Measurements from ENCODE around the gene GNAZ. TPM values are rescaled to one million over a fixed set of nuclear protein-coding genes. Genes with fewer than 3 reads are reported as not detected.

Gene GNAZ
- total RNA-seq, 1 experiment from 2014 or later = 1.2 TPM

- no TSS peak for BruUV-seq (replicated peaks)
- no peaks in the 10 kb centered on the region for H3K27me3 ChIP-seq (ENCODE audit: insufficient read depth, low read depth)
- H3F3A ChIP-seq (ENCODE audit: insufficient read depth, low read depth) = no peaks in the 10 kb centered on the region; the same call in 1 of the 2 replicates
- no peak overlapping the region for H3K4me3 ChIP-seq
- no peaks in the 10 kb centered on the region for H3K79me2 ChIP-seq (ENCODE audit: low read depth)
- peaks cover 20% of the 10 kb centered on the region; the same call in 1 of the 2 replicates for H3K4me1 ChIP-seq (replicated peaks; ENCODE audit: insufficient read depth)
- no peak for DNase-seq
- intact Hi-C loops (cut with micrococcal nuclease; ENCODE audit: unreplicated experiment) = no loop called here
- TF ChIP-seq, protein P1, sequence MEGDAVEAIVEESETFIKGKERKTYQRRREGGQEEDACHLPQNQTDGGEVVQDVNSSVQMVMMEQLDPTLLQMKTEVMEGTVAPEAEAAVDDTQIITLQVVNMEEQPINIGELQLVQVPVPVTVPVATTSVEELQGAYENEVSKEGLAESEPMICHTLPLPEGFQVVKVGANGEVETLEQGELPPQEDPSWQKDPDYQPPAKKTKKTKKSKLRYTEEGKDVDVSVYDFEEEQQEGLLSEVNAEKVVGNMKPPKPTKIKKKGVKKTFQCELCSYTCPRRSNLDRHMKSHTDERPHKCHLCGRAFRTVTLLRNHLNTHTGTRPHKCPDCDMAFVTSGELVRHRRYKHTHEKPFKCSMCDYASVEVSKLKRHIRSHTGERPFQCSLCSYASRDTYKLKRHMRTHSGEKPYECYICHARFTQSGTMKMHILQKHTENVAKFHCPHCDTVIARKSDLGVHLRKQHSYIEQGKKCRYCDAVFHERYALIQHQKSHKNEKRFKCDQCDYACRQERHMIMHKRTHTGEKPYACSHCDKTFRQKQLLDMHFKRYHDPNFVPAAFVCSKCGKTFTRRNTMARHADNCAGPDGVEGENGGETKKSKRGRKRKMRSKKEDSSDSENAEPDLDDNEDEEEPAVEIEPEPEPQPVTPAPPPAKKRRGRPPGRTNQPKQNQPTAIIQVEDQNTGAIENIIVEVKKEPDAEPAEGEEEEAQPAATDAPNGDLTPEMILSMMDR (conservative IDR thresholded peaks at IDR 0.05) = no peak
- no peak for TF ChIP-seq EZH2 (IDR thresholded peaks at IDR 0.05; ENCODE audit: low read depth)
- no peak overlapping the region for H3K27ac ChIP-seq
- H4K20me1 ChIP-seq (ENCODE audit: insufficient read depth) = no peaks in the 10 kb centered on the region
- no peak overlapping the region for H2AFZ ChIP-seq
- H3K4me2 ChIP-seq = no peak overlapping the region
- CTCF ChIA-PET = no interaction called here
- H3K9me2 ChIP-seq (ENCODE audit: insufficient read depth) = no peaks in the 10 kb centered on the region
- POLR2A ChIA-PET (ENCODE audit: unreplicated experiment) = no interaction called here
- no peaks in the 10 kb centered on the region for H3K36me3 ChIP-seq (ENCODE audit: low read depth)
- H3K9me3 ChIP-seq (ENCODE audit: insufficient read depth, low read depth) = no peaks in the 10 kb centered on the region
Observed at GRCh38 chr22:23155831-23156230, 85.5 kb downstream of the GNAZ start.

DNA sequence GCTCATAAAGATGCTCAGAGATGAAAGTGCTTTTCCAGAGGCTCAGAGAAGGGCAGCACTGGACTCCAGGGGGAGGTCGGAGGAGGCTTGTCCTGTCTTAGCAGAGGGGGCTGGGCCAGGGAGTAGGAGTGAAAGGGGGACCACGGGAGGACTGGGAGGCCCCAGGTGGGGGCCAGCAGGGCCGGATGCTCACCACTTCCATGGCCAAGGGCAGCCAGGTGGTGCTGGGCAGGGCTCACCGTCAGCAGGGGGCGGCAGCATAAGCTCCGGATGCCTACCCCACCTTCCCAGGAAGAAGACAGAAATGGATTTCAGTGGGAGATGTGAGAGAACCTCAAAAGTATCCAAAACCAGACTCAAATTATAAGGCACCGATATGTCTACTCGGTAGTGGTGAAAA lies 86.0 kb downstream of the GNAZ start:
- intact Hi-C loops (cut with micrococcal nuclease; ENCODE audit: unreplicated experiment) = no loop called here
- H3K79me2 ChIP-seq (ENCODE audit: low read depth) = no peaks in the 10 kb centered on the region
- no peaks in the 10 kb centered on the region for H3K9me2 ChIP-seq (ENCODE audit: insufficient read depth)
- no peaks in the 10 kb centered on the region for H3K27me3 ChIP-seq (ENCODE audit: insufficient read depth, low read depth)
- H4K20me1 ChIP-seq (ENCODE audit: insufficient read depth) = no peaks in the 10 kb centered on the region
- H3F3A ChIP-seq (ENCODE audit: insufficient read depth, low read depth) = no peaks in the 10 kb centered on the region; the same call in 1 of the 2 replicates
- ChIA-PET POLR2A (ENCODE audit: unreplicated experiment) (no interaction called here), CTCF (no interaction called here)
- no peak overlapping the region for H3K4me2 ChIP-seq
- no peak overlapping the region for H3K4me3 ChIP-seq
- no peaks in the 10 kb centered on the region for H3K36me3 ChIP-seq (ENCODE audit: low read depth)
- BruUV-seq (replicated peaks) = no TSS peak
- no peak for DNase-seq
- H3K27ac ChIP-seq = no peak overlapping the region
- TF ChIP-seq, protein P1 (conservative IDR thresholded peaks at IDR 0.05) = no peak
- no peak for TF ChIP-seq EZH2 (IDR thresholded peaks at IDR 0.05; ENCODE audit: low read depth)
- peaks cover 20% of the 10 kb centered on the region; the same call in 1 of the 2 replicates for H3K4me1 ChIP-seq (replicated peaks; ENCODE audit: insufficient read depth)
- no peaks in the 10 kb centered on the region for H3K9me3 ChIP-seq (ENCODE audit: insufficient read depth, low read depth)
- no peak overlapping the region for H2AFZ ChIP-seq

- H3K4me1 ChIP-seq (replicated peaks; ENCODE audit: insufficient read depth) = peaks cover 11% of the 10 kb centered on the region; the same call in 1 of the 2 replicates
- H3K27ac ChIP-seq = no peak overlapping the region
- no peaks in the 10 kb centered on the region for H3K9me3 ChIP-seq (ENCODE audit: insufficient read depth, low read depth)
- H4K20me1 ChIP-seq (ENCODE audit: insufficient read depth) = no peaks in the 10 kb centered on the region
- H3K4me2 ChIP-seq = peak overlapping the region; percentile 75
- ChIA-PET POLR2A (ENCODE audit: unreplicated experiment) (no interaction called here), CTCF (interaction anchor here (0.8 to 1.0 kb wide), 2 partner anchors 13 to 124 kb away, joined by 3 to 10 read pairs; partner anchors contain the start of gene RAB36)
- no peak overlapping the region for H3K4me3 ChIP-seq
- H3K9me2 ChIP-seq (ENCODE audit: insufficient read depth) = no peaks in the 10 kb centered on the region
- no TSS peak for BruUV-seq (replicated peaks)
- intact Hi-C loops (cut with micrococcal nuclease; ENCODE audit: unreplicated experiment) = no loop called here
- H3K36me3 ChIP-seq (ENCODE audit: low read depth) = no peaks in the 10 kb centered on the region
- DNase-seq = no peak
- H3K27me3 ChIP-seq (ENCODE audit: insufficient read depth, low read depth) = no peaks in the 10 kb centered on the region
- no peaks in the 10 kb centered on the region; the same call in 1 of the 2 replicates for H3F3A ChIP-seq (ENCODE audit: insufficient read depth, low read depth)
- H3K79me2 ChIP-seq (ENCODE audit: low read depth) = no peaks in the 10 kb centered on the region
- no peak overlapping the region for H2AFZ ChIP-seq
- TF ChIP-seq EZH2 (IDR thresholded peaks at IDR 0.05; ENCODE audit: low read depth) = no peak
- TF ChIP-seq, protein P1 (conservative IDR thresholded peaks at IDR 0.05) = no peak
Observed at GRCh38 chr22:23157560-23158515, 87.5 kb downstream of the GNAZ start.
